HepG2 (cell line): ENCODE results near the gene CFH. TPM values are rescaled to one million over a fixed set of nuclear protein-coding genes. Genes with fewer than 3 reads are reported as not detected.

Experiments used
- ATAC-seq: fragments of 200-7000 bp; cut with Tn5 transposase; 3 replicates; pipeline ENCODE4 v1.9.1; 2020; ENCODE audit warnings: mild to moderate bottlenecking, moderate library complexity
- BruUV-seq: library from RNA; stranded (reverse); fragments of 400-500 nt; replicated peaks from 2 replicates; lab custom pipeline; 2021; lab: Mats Ljungman, UMichigan
- CTCF ChIA-PET: fragments of 300-600 bp; formaldehyde crosslinking; extraction: SDS; loops from one replicate; lab custom pipeline; 2021; ENCODE audit warnings: low total read pairs, inconsistent platforms, low intra/inter-chr PET ratio; lab: Yijun Ruan, JAX
- POLR2A ChIA-PET: fragments of 350-600 bp; sonication (Branson Sonifier 250); formaldehyde crosslinking; loops from one replicate; lab custom pipeline; 2020; ENCODE audit warnings: antibody characterized with exemption, inconsistent platforms; lab: Yijun Ruan, JAX
- DNase-seq: peaks from one replicate; pipeline ENCODE4 v3.0.0-alpha.2; 2015; ENCODE audit warnings: low spot score
- FAIRE-seq: peaks from 3 replicates; lab custom pipeline; 2011; peaks lifted over from hg19 to GRCh38; lab: Jason Lieb, UNC
- H2AFZ ChIP-seq: one replicate; pipeline ENCODE4 v1.6.1; 2011; ENCODE audit warnings: low read length, inconsistent platforms
- H3K27ac ChIP-seq: fragments of 300-600 bp; 3 replicates; pipeline ENCODE4 v1.8.0; 2011; ENCODE audit warnings: mixed run types, mild to moderate bottlenecking, mixed read lengths, low read length, inconsistent platforms; ENCODE audit not compliant: insufficient read depth; ENCODE audit errors: extremely low read length
- H3K27me3 ChIP-seq, 2 experiments: fragments of 200-600 bp in 1 of 2; 2 replicates in 1 of 2; 3 replicates in 1 of 2; pipeline versions ENCODE4 v1.6.0 to v1.8.0; 2011; ENCODE audit warnings: low read length in 2 of 2, mild to moderate bottlenecking in 2 of 2, moderate library complexity in 2 of 2, inconsistent platforms in 1 of 2; ENCODE audit not compliant: insufficient read depth in 2 of 2, control insufficient read depth in 1 of 2
- H3K36me3 ChIP-seq, 2 experiments: fragments of 200-600 bp in 1 of 2; replicated peaks in 1 of 2; 2 replicates in 1 of 2; 3 replicates in 1 of 2; pipeline versions ENCODE4 v1.5.1 to v1.8.0; 2011; ENCODE audit warnings: low read length in 2 of 2, inconsistent platforms in 1 of 2; ENCODE audit not compliant: insufficient read depth in 2 of 2, control insufficient read depth in 1 of 2
- H3K4me1 ChIP-seq: 2 replicates; pipeline ENCODE4 v1.5.1; 2012; ENCODE audit warnings: low read length, inconsistent platforms; ENCODE audit not compliant: insufficient read depth
- H3K4me2 ChIP-seq: 2 replicates; pipeline ENCODE4 v1.6.0; 2011; ENCODE audit warnings: low read depth, low read length, inconsistent platforms
- H3K4me3 ChIP-seq, 3 experiments: fragments of 200-600 bp in 1 of 3; sonication (generic), shearing (Covaris generic) in 1 of 3; replicated peaks in 1 of 3; 2 replicates each; pipeline ENCODE4 v1.5.1; 2011 to 2016; ENCODE audit warnings: low read length in 3 of 3, inconsistent platforms in 2 of 3, low read depth in 2 of 3, mild to moderate bottlenecking in 2 of 3, control low read depth in 1 of 3, mixed read lengths in 1 of 3; ENCODE audit not compliant: insufficient read depth in 1 of 3
- H3K79me2 ChIP-seq: one replicate; pipeline ENCODE4 v1.6.1; 2011; ENCODE audit warnings: low read length, inconsistent platforms; ENCODE audit not compliant: insufficient read depth
- H3K9ac ChIP-seq: 2 replicates; pipeline ENCODE4 v1.6.0; 2011; ENCODE audit warnings: mild to moderate bottlenecking, low read depth, low read length, inconsistent platforms; ENCODE audit not compliant: insufficient read depth
- H3K9me3 ChIP-seq: 2 replicates; pipeline ENCODE4 v1.5.1; 2012; ENCODE audit warnings: mild to moderate bottlenecking, low read length
- H4K20me1 ChIP-seq: 2 replicates; pipeline ENCODE4 v1.6.0; 2011; ENCODE audit warnings: inconsistent platforms, mild to moderate bottlenecking, low read length, moderate library complexity; ENCODE audit not compliant: insufficient read depth
- RAD21 ChIP-seq: fragments of 450-650 bp; formaldehyde crosslinking; IDR thresholded peaks from 2 replicates; pipeline ENCODE4 v1.5.0; 2020; ENCODE audit warnings: mild to moderate bottlenecking
- RFX1 ChIP-seq: fragments of 450-650 bp; IDR thresholded peaks from 2 replicates; pipeline ENCODE4 v1.6.1; 2017
- SIN3A ChIP-seq: IDR thresholded peaks from 2 replicates; pipeline ENCODE4 v1.6.1; 2011; ENCODE audit warnings: low read depth, mild to moderate bottlenecking, control low read depth, low read length, borderline replicate concordance
- SKI ChIP-seq: fragments of 450-650 bp; IDR thresholded peaks from one replicate; pipeline ENCODE4 v1.6.1; 2018; ENCODE audit warnings: mild to moderate bottlenecking; ENCODE audit not compliant: partially characterized antibody
- SMC3 ChIP-seq: IDR thresholded peaks from 2 replicates; pipeline ENCODE4 v1.6.1; 2011; ENCODE audit warnings: low read length, improper control_type of control experiment
- STAG1 ChIP-seq: sonication (generic); formaldehyde crosslinking; IDR thresholded peaks from 2 replicates; pipeline ENCODE4 v1.4.0; 2020; ENCODE audit warnings: missing genetic modification reagents
- TCF7 ChIP-seq: sonication (generic); IDR thresholded peaks from 2 replicates; pipeline ENCODE4 v1.6.1; 2016; ENCODE audit warnings: antibody characterized with exemption, low read depth
- ZNF460 ChIP-seq: sonication (generic); formaldehyde crosslinking; IDR thresholded peaks from 2 replicates; pipeline ENCODE4 v1.5.1; 2020; ENCODE audit warnings: missing genetic modification reagents, mild to moderate bottlenecking, borderline replicate concordance
- ZNF546 ChIP-seq: sonication (generic); formaldehyde crosslinking; conservative IDR thresholded peaks from 2 replicates; pipeline ENCODE4 v1.8.1; 2023; ENCODE audit warnings: mild to moderate bottlenecking, missing genetic modification reagents
- ZNF572 ChIP-seq: sonication (generic); formaldehyde crosslinking; IDR thresholded peaks from 2 replicates; pipeline ENCODE4 v1.5.1; 2020; ENCODE audit warnings: mild to moderate bottlenecking, missing genetic modification reagents
- WGBS: methylation state at CpG from one replicate; pipeline ENCODE4 v1.1.6; 2017; ENCODE audit warnings: low lambda C conversion rate; 5-methylcytosine and 5-hydroxymethylcytosine counted together
- in situ Hi-C: cut with HindIII; loops from 2 replicates; pipeline ENCODE4 v1.10.0; 2017; ENCODE audit warnings: low pct_unique_long_range_greater_than_20kb; ENCODE audit not compliant: extremely low pct_ligation_motif_present
- intact Hi-C: fragments of 100-400 bp; cut with micrococcal nuclease; formaldehyde crosslinking; loops from one replicate; pipeline ENCODE4 v1.10.0; 2022; ENCODE audit not compliant: unreplicated experiment
- polyA plus RNA-seq, 8 experiments: library from polyadenylated mRNA; depleted of rRNA in 3 of 8; stranded (reverse) in 7 of 8; unstranded in 1 of 8; fragments of >200 nt; fragmentation: Illumina TruSeq in 4 of 8; extraction: Trizol in 4 of 8; gene quantifications; 2 replicates each; pipeline versions ENCODE4 v1.2.1 to v1.2.3, GENCODE V29; 2011 to 2016; ENCODE audit warnings: low read depth in 4 of 8, missing spikeins in 1 of 8, mixed read lengths in 1 of 8; ENCODE audit not compliant: insufficient read depth in 1 of 8
- total RNA-seq, 5 experiments: library from RNA; depleted of rRNA; stranded (reverse); fragments of >200 nt; fragmentation: Illumina TruSeq; extraction: Trizol; gene quantifications; 2 replicates each; pipeline ENCODE4 v1.2.3, GENCODE V29; 2016; ENCODE audit warnings: low read depth in 1 of 5
- TF ChIP-seq, protein P1 (sequence below): sonication (generic); formaldehyde crosslinking; IDR thresholded peaks from 2 replicates; pipeline ENCODE4 v1.9.0; 2021; ENCODE audit warnings: missing genetic modification reagents, borderline replicate concordance
- TF ChIP-seq, protein P2 (sequence below): sonication (generic); formaldehyde crosslinking; IDR thresholded peaks from 2 replicates; pipeline ENCODE4 v1.5.0; 2020; ENCODE audit warnings: mild to moderate bottlenecking, missing genetic modification reagents, moderate library complexity

The CFH gene
- total and polyA plus RNA-seq, 2 of the 13 experiments (the other 11 are each of a cell fraction or from before 2014, with no cell fraction given): not detected

DNA sequence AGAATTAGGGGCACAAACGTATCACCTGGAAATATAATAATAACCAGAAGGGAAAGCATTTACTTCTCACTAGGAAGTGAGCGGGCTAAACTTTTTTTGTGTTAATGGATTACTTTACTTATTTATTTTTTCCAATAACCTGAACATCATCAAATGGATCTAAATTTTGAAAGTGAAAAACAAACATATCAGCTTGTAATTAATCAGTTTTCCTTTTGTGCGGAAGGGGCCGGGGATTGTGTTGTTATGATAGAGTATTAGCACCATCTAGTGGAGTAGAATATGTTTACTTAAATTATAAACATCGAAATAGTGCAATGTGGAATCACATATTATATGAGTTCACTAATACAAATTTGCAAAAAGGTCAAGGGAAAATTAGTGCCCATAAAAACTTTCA lies 9.0 kb downstream of the CFH start:
- Histone ChIP-seq H3K4me2 (no peak overlapping the region), H3K36me3 (no peaks in the 10 kb centered on the region), H3K27ac (no peak overlapping the region), H3K9ac (no peak overlapping the region), H3K27me3 (no peaks in the 10 kb centered on the region), H3K4me1 (no peaks in the 10 kb centered on the region), H3K4me3 (no peak overlapping the region), H3K9me3 (no peaks in the 10 kb centered on the region), H2AFZ (no peak overlapping the region), H3K79me2 (no peaks in the 10 kb centered on the region), H4K20me1 (no peaks in the 10 kb centered on the region)
- intact Hi-C loops: loop anchor here (1.0 kb wide), 3 partner anchors 306 to 513 kb away; no protein-coding TSS in a partner anchor
- ChIA-PET POLR2A (no interaction called here), CTCF (interaction anchor here (1.6 to 2.6 kb wide), 3 partner anchors 305 to 513 kb away, joined by 11 to 26 read pairs (median 13); no protein-coding TSS in a partner anchor)
- DNase-seq (no peak), FAIRE-seq (no peak), ATAC-seq (peak; percentile 56; the same call in 2 of the 3 replicates)
- in situ Hi-C loops: loop anchor here (10.0 kb wide), 2 partner anchors 346 to 516 kb away; no protein-coding TSS in a partner anchor
- whole genome bisulfite sequencing: 5% methylated on average over 5 of the region's 5 CpGs
- TF ChIP-seq, protein P1, sequence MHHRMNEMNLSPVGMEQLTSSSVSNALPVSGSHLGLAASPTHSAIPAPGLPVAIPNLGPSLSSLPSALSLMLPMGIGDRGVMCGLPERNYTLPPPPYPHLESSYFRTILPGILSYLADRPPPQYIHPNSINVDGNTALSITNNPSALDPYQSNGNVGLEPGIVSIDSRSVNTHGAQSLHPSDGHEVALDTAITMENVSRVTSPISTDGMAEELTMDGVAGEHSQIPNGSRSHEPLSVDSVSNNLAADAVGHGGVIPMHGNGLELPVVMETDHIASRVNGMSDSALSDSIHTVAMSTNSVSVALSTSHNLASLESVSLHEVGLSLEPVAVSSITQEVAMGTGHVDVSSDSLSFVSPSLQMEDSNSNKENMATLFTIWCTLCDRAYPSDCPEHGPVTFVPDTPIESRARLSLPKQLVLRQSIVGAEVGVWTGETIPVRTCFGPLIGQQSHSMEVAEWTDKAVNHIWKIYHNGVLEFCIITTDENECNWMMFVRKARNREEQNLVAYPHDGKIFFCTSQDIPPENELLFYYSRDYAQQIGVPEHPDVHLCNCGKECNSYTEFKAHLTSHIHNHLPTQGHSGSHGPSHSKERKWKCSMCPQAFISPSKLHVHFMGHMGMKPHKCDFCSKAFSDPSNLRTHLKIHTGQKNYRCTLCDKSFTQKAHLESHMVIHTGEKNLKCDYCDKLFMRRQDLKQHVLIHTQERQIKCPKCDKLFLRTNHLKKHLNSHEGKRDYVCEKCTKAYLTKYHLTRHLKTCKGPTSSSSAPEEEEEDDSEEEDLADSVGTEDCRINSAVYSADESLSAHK (CRISPR knock-in tag): no peak
- TF ChIP-seq SKI: no peak
- no peak for TF ChIP-seq SIN3A
- TF ChIP-seq TCF7: no peak
- no peak for TF ChIP-seq ZNF572 (CRISPR knock-in tag)
- no peak for TF ChIP-seq ZNF546
- TF ChIP-seq SMC3: peak; percentile 70
- no peak for TF ChIP-seq RFX1
- peak; percentile 89 for TF ChIP-seq STAG1 (CRISPR knock-in tag)
- TF ChIP-seq, protein P2, sequence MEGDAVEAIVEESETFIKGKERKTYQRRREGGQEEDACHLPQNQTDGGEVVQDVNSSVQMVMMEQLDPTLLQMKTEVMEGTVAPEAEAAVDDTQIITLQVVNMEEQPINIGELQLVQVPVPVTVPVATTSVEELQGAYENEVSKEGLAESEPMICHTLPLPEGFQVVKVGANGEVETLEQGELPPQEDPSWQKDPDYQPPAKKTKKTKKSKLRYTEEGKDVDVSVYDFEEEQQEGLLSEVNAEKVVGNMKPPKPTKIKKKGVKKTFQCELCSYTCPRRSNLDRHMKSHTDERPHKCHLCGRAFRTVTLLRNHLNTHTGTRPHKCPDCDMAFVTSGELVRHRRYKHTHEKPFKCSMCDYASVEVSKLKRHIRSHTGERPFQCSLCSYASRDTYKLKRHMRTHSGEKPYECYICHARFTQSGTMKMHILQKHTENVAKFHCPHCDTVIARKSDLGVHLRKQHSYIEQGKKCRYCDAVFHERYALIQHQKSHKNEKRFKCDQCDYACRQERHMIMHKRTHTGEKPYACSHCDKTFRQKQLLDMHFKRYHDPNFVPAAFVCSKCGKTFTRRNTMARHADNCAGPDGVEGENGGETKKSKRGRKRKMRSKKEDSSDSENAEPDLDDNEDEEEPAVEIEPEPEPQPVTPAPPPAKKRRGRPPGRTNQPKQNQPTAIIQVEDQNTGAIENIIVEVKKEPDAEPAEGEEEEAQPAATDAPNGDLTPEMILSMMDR: peak; percentile 64
- no peak for TF ChIP-seq ZNF460 (CRISPR knock-in tag)
- TF ChIP-seq RAD21: peak; percentile 43; the same call in 1 of the 2 replicates
- BruUV-seq: no TSS peak
